Psoas muscle (tissue), 8 donors: ENCODE results near the gene NUP188. TPM values are rescaled to one million over a fixed set of nuclear protein-coding genes. Genes with fewer than 3 reads are reported as not detected.
A peak's percentile ranks its signal among the peaks of the same experiment; 100 is the strongest.

ENCODE experiments used
- ATAC-seq, 4 donors: fragments of 200-7000 bp; cut with Tn5 transposase; one replicate each; pipeline ENCODE4 v1.9.1; 2020; ENCODE audit warnings: moderate library complexity in 3 of 4, mild to moderate bottlenecking in 2 of 4
- DNase-seq, 2 donors: peaks; one replicate each; pipeline ENCODE4 v3.0.0-alpha.2; 2020
- H3K27ac ChIP-seq: fragments of 200-600 bp; one replicate; pipeline ENCODE4 v1.8.0; 2022
- H3K27me3 ChIP-seq, 3 donors: fragments of 200-600 bp in 1 of 3; one replicate each; pipeline versions ENCODE4 v1.6.1 to v1.8.0; 2013 to 2022; ENCODE audit warnings: low read length in 2 of 3, mild to moderate bottlenecking in 2 of 3, moderate library complexity in 1 of 3; ENCODE audit not compliant: insufficient read depth in 3 of 3
- H3K36me3 ChIP-seq, 2 donors: fragments of 200-600 bp in 1 of 2; one replicate each; pipeline versions ENCODE4 v1.6.1 to v1.8.0; 2013 to 2022; ENCODE audit warnings: low read depth in 1 of 2, mild to moderate bottlenecking in 1 of 2, moderate library complexity in 1 of 2; ENCODE audit not compliant: insufficient read depth in 1 of 2
- H3K4me1 ChIP-seq: fragments of 200-600 bp; one replicate; pipeline ENCODE4 v1.8.0; 2022
- H3K4me3 ChIP-seq: fragments of 200-600 bp; one replicate; pipeline ENCODE4 v1.8.0; 2022; ENCODE audit warnings: mild to moderate bottlenecking
- H3K9me3 ChIP-seq: fragments of 200-600 bp; one replicate; pipeline ENCODE4 v1.8.0; 2022
- CTCF ChIP-seq: fragments of 200-600 bp; IDR thresholded peaks from one replicate; pipeline ENCODE4 v1.8.0; 2022; ENCODE audit warnings: antibody characterized with exemption
- WGBS, 3 donors: extraction: QIAGEN DNeasy Blood & Tissue Kit; methylation state at CpG; one replicate each; pipeline versions ENCODE4 v1.1.6 to v1.1.7; 2013; 5-methylcytosine and 5-hydroxymethylcytosine counted together
- intact Hi-C, 2 donors: fragments of 100-400 bp; cut with DNase I; formaldehyde crosslinking; loops; one replicate each; pipeline versions ENCODE4 v1.11.0 to v1.14.2; 2022
- polyA plus RNA-seq, 3 donors: library from polyadenylated mRNA; stranded (reverse); fragments of 200-250 nt; gene quantifications; one replicate each; pipeline ENCODE4 v1.2.3, GENCODE V29; 2013
- total RNA-seq, 4 donors: library from RNA; stranded (reverse); fragmentation: NEBNext Ultra II Directional in 2 of 4; extraction: Animal tissue kit (Norgen Biotek cat#: 25700) in 2 of 4; gene quantifications; one replicate each; pipeline versions ENCODE4 v1.2.1 to v1.2.4, GENCODE V29; 2021 to 2023
- donor health status: healthy with polysubstance abuse.
- donor health status: DM: no; HTN: no; CAD: no; lungs with moderate emphysema.
- donor health status: Bipolar disorder and iron deficiency.
- donor health status: healthy.
- donor health status: DM: yes; HTN: yes; CAD: no.
- donor health status: DM: no; HTN: no; CAD: no.
- donor health status: DM: no; HTN: no; CAD: no.
- donor health status: DM: yes; HTN: yes; CAD: no.

Gene NUP188
- total and polyA plus RNA-seq, 7 donors, result 9.8 to 28.1 (median 25.1) TPM

GRCh38 chr9:129007766-129008468, 60.4 kb downstream of the NUP188 start:
- Histone ChIP-seq H3K4me1 (peaks cover 15% of the 10 kb centered on the region), H3K27me3 (no peaks in the 10 kb centered on the region), H3K4me3 (no peak overlapping the region), H3K36me3 (peaks cover 3 to 90% of the 10 kb centered on the region in 2 donors), H3K9me3 (no peaks in the 10 kb centered on the region), H3K27ac (peak overlapping the region; percentile 71)
- intact Hi-C loops, result no loop called here
- no peak for ATAC-seq
- TF ChIP-seq CTCF, result no peak
- WGBS, 3 donors, result 76 to 77% (median 77%) methylated on average over 18 of the region's 18 CpGs
- DNase-seq, result peak in 1 of 2 donors; percentile 42

GRCh38 chr9:129008469-129008965, 61.0 kb downstream of the NUP188 start:
- WGBS, 3 donors, result 51 to 73% (median 65%) methylated on average over 6 of the region's 6 CpGs
- ATAC-seq, result peak in 2 of 4 donors; percentile 10 to 13

GRCh38 chr9:129008986-129009583, 61.6 kb downstream of the NUP188 start:
- no peak overlapping the region for H3K4me3 ChIP-seq

More at GRCh38 chr9:129008469-129008965, 61.0 kb downstream of the NUP188 start:
- H3K4me1 ChIP-seq, result peaks cover 15% of the 10 kb centered on the region
- intact Hi-C loops, result no loop called here
- H3K9me3 ChIP-seq, result no peaks in the 10 kb centered on the region
- peak in 1 of 2 donors; percentile 47 for DNase-seq
- no peak for TF ChIP-seq CTCF
- H3K27ac ChIP-seq, result no peak overlapping the region
- H3K36me3 ChIP-seq, result peaks cover 3 to 90% of the 10 kb centered on the region in 2 donors
- no peak overlapping the region for H3K4me3 ChIP-seq
- H3K27me3 ChIP-seq, result no peaks in the 10 kb centered on the region

GRCh38 chr9:129009584-129010141, 62.2 kb downstream of the NUP188 start:
- no peak for TF ChIP-seq CTCF
- whole genome bisulfite sequencing, 3 donors, result 93 to 95% (median 95%) methylated on average over 17 of the region's 17 CpGs
- Histone ChIP-seq H3K4me3 (no peak overlapping the region), H3K27me3 (no peaks in the 10 kb centered on the region), H3K36me3 (peaks cover 3 to 91% of the 10 kb centered on the region in 2 donors), H3K4me1 (peaks cover 15% of the 10 kb centered on the region), H3K27ac (no peak overlapping the region), H3K9me3 (no peaks in the 10 kb centered on the region)
- DNase-seq (peak in 1 of 2 donors; percentile 49), ATAC-seq (no peak)
- intact Hi-C loops, result no loop called here

More at GRCh38 chr9:129008986-129009583, 61.6 kb downstream of the NUP188 start:
- DNase-seq, result peak in 1 of 2 donors; percentile 50
- Histone ChIP-seq H3K9me3 (no peaks in the 10 kb centered on the region), H3K27me3 (no peaks in the 10 kb centered on the region), H3K27ac (no peak overlapping the region), H3K4me1 (peaks cover 15% of the 10 kb centered on the region), H3K36me3 (peaks cover 3 to 90% of the 10 kb centered on the region in 2 donors)
- no peak for ATAC-seq
- 82 to 85% (median 84%) methylated on average over 12 to 13 of the region's 13 CpGs for WGBS, 3 donors
- TF ChIP-seq CTCF, result no peak
- intact Hi-C loops, result no loop called here
